ENCODE results near the gene CYBA. TPM values are rescaled to one million over a fixed set of nuclear protein-coding genes. Genes with fewer than 3 reads are reported as not detected.

Gene CYBA
- polyA plus RNA-seq, 3 donors = 1,168 to 2,376 (median 2,092) TPM

- no peaks in the 10 kb centered on the region for H3K9me3 Mint-ChIP-seq
These were observed 1.3 kb upstream of the CYBA start for GRCh38 chr16:88651989-88652761.

More at GRCh38 chr16:88651989-88652761, 1.3 kb upstream of the CYBA start:
- no peak for TF ChIP-seq CTCF (IDR thresholded peaks at IDR 0.05)
- Histone ChIP-seq H3K9me3 (replicated peaks in 1 of 2; ENCODE audit: control insufficient read depth in 1 of 2, insufficient read depth in 1 of 2, low read length in 2 of 2) (no peaks in the 10 kb centered on the region), H3K9ac (ENCODE audit: insufficient read depth, low read length, poor library complexity, severe bottlenecking) (peak overlapping the region; percentile 93), H3K4me1 (ENCODE audit: control insufficient read depth in 1 of 2, insufficient read depth in 2 of 2, low read length in 2 of 2) (peaks cover 37 to 45% of the 10 kb centered on the region in 2 donors), H3K27me3 (ENCODE audit: control insufficient read depth in 2 of 2, insufficient read depth in 2 of 2, low read length in 2 of 2) (no peaks in the 10 kb centered on the region), H3K36me3 (replicated peaks in 1 of 2; ENCODE audit: control insufficient read depth in 1 of 2, insufficient read depth in 2 of 2, low read length in 2 of 2) (peaks cover 18 to 25% of the 10 kb centered on the region in 2 donors), H3K4me3 (replicated peaks in 1 of 3; ENCODE audit: low read depth in 2 of 3, low read length in 3 of 3) (peak overlapping the region in 1 of 3 experiments; percentile 100), H3K4me2 (replicated peaks; ENCODE audit: extremely low read depth, low read length, poor library complexity, severe bottlenecking) (peak overlapping the region; percentile 93), H3K79me2 (ENCODE audit: insufficient read depth, low read length) (peaks cover 37% of the 10 kb centered on the region), H2AFZ (ENCODE audit: insufficient read depth, low read depth, low read length, poor library complexity, severe bottlenecking) (no peak overlapping the region), H4K20me1 (ENCODE audit: insufficient read depth, low read length) (peaks cover 36% of the 10 kb centered on the region), H3K27ac (ENCODE audit: low read depth in 1 of 2, low read length in 2 of 2) (peak overlapping the region; percentile 83 to 97)
- H3K4me3 Mint-ChIP-seq = no peak overlapping the region
- intact Hi-C loops (cut with micrococcal nuclease) = loop anchor here (2.0 to 5.0 kb wide), 2 partner anchors 35 kb away; partner anchors contain the start of gene SNAI3 (in 2 of the 2)
- 85% methylated on average over 29 of the region's 29 CpGs for WGBS (ENCODE audit: insufficient coverage)
- peaks cover 0 to 2% (median 2%) of the 10 kb centered on the region in 3 donors for H3K27me3 Mint-ChIP-seq (ENCODE audit: low read depth in 3 of 3)
- DNase-seq = no peak
- peaks cover 20 to 42% of the 10 kb centered on the region in 2 donors for H3K36me3 Mint-ChIP-seq
- peaks cover 29% of the 10 kb centered on the region for H3K4me1 Mint-ChIP-seq
- peak overlapping the region; percentile 25 to 95 (median 52) for H3K27ac Mint-ChIP-seq

All from CD14-positive monocyte (primary cell).